Stimulated activated naive CD8-positive, alpha-beta T cell treated with anti-CD3 and anti-CD28 coated beads, Interleukin-15, Interleukin-2, amounts not matched to agents 100 ng/mL and 50 ng/mL, for 24 hours (primary cell): ENCODE data around the gene FIGNL2.

ENCODE experiments used
- H3K27ac Mint-ChIP-seq: one replicate; pipeline ENCODE4 v1.8.0; 2021; ENCODE audit warnings: mild to moderate bottlenecking, mixed read lengths
- H3K27me3 Mint-ChIP-seq: one replicate; pipeline ENCODE4 v1.8.0; 2021; ENCODE audit warnings: mixed read lengths
- H3K36me3 Mint-ChIP-seq: one replicate; pipeline ENCODE4 v1.8.0; 2021; ENCODE audit warnings: low read depth, mixed read lengths
- H3K4me1 Mint-ChIP-seq: one replicate; pipeline ENCODE4 v1.8.0; 2021; ENCODE audit warnings: low read depth, mixed read lengths
- H3K4me3 Mint-ChIP-seq: one replicate; pipeline ENCODE4 v1.8.0; 2021; ENCODE audit warnings: mild to moderate bottlenecking, mixed read lengths
- H3K9me3 Mint-ChIP-seq: one replicate; pipeline ENCODE4 v1.8.0; 2021; ENCODE audit warnings: mixed read lengths

The FIGNL2 gene

GRCh38 chr12:51773145-51773869, 75.2 kb downstream of the FIGNL2 start:
- H3K4me3 Mint-ChIP-seq = no peak overlapping the region
- no peaks in the 10 kb centered on the region for H3K36me3 Mint-ChIP-seq
- no peak overlapping the region for H3K27ac Mint-ChIP-seq
- no peaks in the 10 kb centered on the region for H3K27me3 Mint-ChIP-seq
- no peaks in the 10 kb centered on the region for H3K4me1 Mint-ChIP-seq
- no peaks in the 10 kb centered on the region for H3K9me3 Mint-ChIP-seq

GRCh38 chr12:51771008-51771407, 77.5 kb downstream of the FIGNL2 start:
- no peaks in the 10 kb centered on the region for H3K4me1 Mint-ChIP-seq
- H3K9me3 Mint-ChIP-seq = no peaks in the 10 kb centered on the region
- no peak overlapping the region for H3K4me3 Mint-ChIP-seq
- H3K36me3 Mint-ChIP-seq = no peaks in the 10 kb centered on the region
- no peak overlapping the region for H3K27ac Mint-ChIP-seq
- no peaks in the 10 kb centered on the region for H3K27me3 Mint-ChIP-seq
